GM23248 (cell line): ENCODE measurements around the gene C1QC.

Experiments
- EZH2 ChIP-seq: fragments of 200-600 bp; sonication (generic); IDR thresholded peaks from 2 replicates; pipeline ENCODE4 v1.6.1; 2018; ENCODE audit warnings: antibody characterized with exemption, mild to moderate bottlenecking; ENCODE audit not compliant: insufficient read depth, poor library complexity, severe bottlenecking
- EZH2phosphoT487 ChIP-seq: fragments of 200-600 bp; sonication (generic); IDR thresholded peaks from 2 replicates; pipeline ENCODE4 v1.6.1; 2018; ENCODE audit warnings: antibody characterized with exemption, moderate library complexity, mild to moderate bottlenecking, low read depth; ENCODE audit not compliant: insufficient read depth

GRCh38 chr1:22636927-22637326 is 6.5 kb upstream of the C1QC start:
- TF ChIP-seq EZH2: no peak
- TF ChIP-seq EZH2phosphoT487: no peak
